Fibroblast of lung (primary cell): Measurements from ENCODE around the gene COPB1. TPM values are rescaled to one million over a fixed set of nuclear protein-coding genes. Genes with fewer than 3 reads are reported as not detected.
"Not testable (repeated sequence)": the region's sequence is repeated elsewhere in the genome, so short reads cannot be mapped to it uniquely, and the experiment has no call there.

ENCODE experiments used
- DNase-seq, 2 donors: peaks; one replicate each; pipeline versions ENCODE4 v3.0.0 to v3.0.0-alpha.2; 2010; ENCODE audit warnings: low read depth in 2 of 2
- H2AFZ ChIP-seq: 2 replicates; pipeline ENCODE4 v1.5.1; 2012; ENCODE audit warnings: low read length, control low read depth, inconsistent platforms
- H3K27ac ChIP-seq: 2 replicates; pipeline ENCODE4 v1.5.1; 2011; ENCODE audit warnings: low read length, control low read depth; ENCODE audit not compliant: insufficient read depth
- H3K27me3 ChIP-seq: 2 replicates; pipeline ENCODE4 v1.5.1; 2011; ENCODE audit warnings: mild to moderate bottlenecking, low read length; ENCODE audit not compliant: control insufficient read depth, insufficient read depth
- H3K36me3 ChIP-seq: 2 replicates; pipeline ENCODE4 v1.5.1; 2011; ENCODE audit warnings: low read length; ENCODE audit not compliant: control insufficient read depth, insufficient read depth
- H3K4me1 ChIP-seq: 2 replicates; pipeline ENCODE4 v1.5.1; 2011; ENCODE audit warnings: low read length; ENCODE audit not compliant: control insufficient read depth, insufficient read depth; ENCODE audit errors: extremely low read depth
- H3K4me2 ChIP-seq: 2 replicates; pipeline ENCODE4 v1.5.1; 2011; ENCODE audit warnings: low read length, control low read depth; ENCODE audit not compliant: insufficient read depth; ENCODE audit errors: extremely low read depth
- H3K4me3 ChIP-seq, 4 experiments: fragments of 200-600 bp in 1 of 4; sonication (generic) in 1 of 4; replicated peaks in 1 of 4; 2 replicates each; pipeline ENCODE4 v1.5.1; 2011 to 2016; ENCODE audit warnings: low read length in 4 of 4, low read depth in 3 of 4, mild to moderate bottlenecking in 3 of 4, control low read depth in 2 of 4, inconsistent platforms in 1 of 4, mixed read lengths in 1 of 4; ENCODE audit not compliant: insufficient read depth in 1 of 4; ENCODE audit errors: control extremely low read depth in 1 of 4
- H3K79me2 ChIP-seq: 2 replicates; pipeline ENCODE4 v1.5.1; 2012; ENCODE audit warnings: mild to moderate bottlenecking, low read length, inconsistent platforms; ENCODE audit not compliant: control insufficient read depth, insufficient read depth
- H3K9ac ChIP-seq: 2 replicates; pipeline ENCODE4 v1.5.1; 2011; ENCODE audit warnings: mild to moderate bottlenecking, low read length, control low read depth; ENCODE audit not compliant: insufficient read depth
- H3K9me3 ChIP-seq: 2 replicates; pipeline ENCODE4 v1.5.1; 2012; ENCODE audit warnings: low read depth, low read length; ENCODE audit not compliant: control insufficient read depth, insufficient read depth
- H4K20me1 ChIP-seq: 2 replicates; pipeline ENCODE4 v1.5.1; 2011; ENCODE audit warnings: low read length; ENCODE audit not compliant: control insufficient read depth, insufficient read depth; ENCODE audit errors: extremely low read depth
- CTCF ChIP-seq, 2 donors: IDR thresholded peaks in 1 of 2; conservative IDR thresholded peaks in 1 of 2; 1 replicate in 1 of 2; 2 replicates in 1 of 2; pipeline ENCODE4 v1.5.1; 2011 to 2012; ENCODE audit warnings: low read length in 2 of 2, control low read depth in 1 of 2, inconsistent platforms in 1 of 2, low read depth in 1 of 2, mild to moderate bottlenecking in 1 of 2
- EZH2 ChIP-seq: IDR thresholded peaks from 2 replicates; pipeline ENCODE4 v1.5.1; 2012; ENCODE audit warnings: low read length, control low read depth, mild to moderate bottlenecking; ENCODE audit errors: missing control alignments
- polyA plus RNA-seq, 2 donors: library from polyadenylated mRNA; depleted of rRNA in 1 of 2; stranded (reverse) in 1 of 2; unstranded in 1 of 2; fragments of >200 nt; gene quantifications; 2 replicates each; pipeline ENCODE4 v1.2.1, GENCODE V29; 2011 to 2012; ENCODE audit warnings: missing spikeins in 1 of 2
- total RNA-seq: library from RNA; depleted of rRNA; stranded (reverse); fragments of >200 nt; gene quantifications from 2 replicates; pipeline ENCODE4 v1.2.1, GENCODE V29; 2014

Gene COPB1
- total and polyA plus RNA-seq, 2 donors (not counting 1 experiment from before 2014, with no cell fraction given), result 264 to 292 TPM

GRCh38 chr11:14538926-14539554, 39.4 kb upstream of the COPB1 start:
- Histone ChIP-seq H2AFZ (no peak overlapping the region), H3K4me1 (no peaks in the 10 kb centered on the region), H3K9me3 (no peaks in the 10 kb centered on the region), H3K4me2 (no peak overlapping the region), H3K79me2 (no peaks in the 10 kb centered on the region), H4K20me1 (no peaks in the 10 kb centered on the region), H3K27me3 (no peaks in the 10 kb centered on the region), H3K36me3 (no peaks in the 10 kb centered on the region), H3K9ac (no peak overlapping the region), H3K4me3 (no peak overlapping the region), H3K27ac (no peak overlapping the region)
- no peak for DNase-seq
- TF ChIP-seq CTCF (conservative IDR thresholded peaks at IDR 0.05 in 1 of 2, IDR thresholded peaks at IDR 0.05 in 1 of 2; ENCODE audit: low read depth in 1 of 2, low read length in 2 of 2) (no peak), EZH2 (no peak)

- DNase-seq, result no peak
- H3K4me3 ChIP-seq, result no peak overlapping the region
- H3K9me3 ChIP-seq, result no peaks in the 10 kb centered on the region
- no peaks in the 10 kb centered on the region for H3K36me3 ChIP-seq
- H3K4me1 ChIP-seq, result no peaks in the 10 kb centered on the region
- H3K9ac ChIP-seq, result no peak overlapping the region
- no peaks in the 10 kb centered on the region for H3K27me3 ChIP-seq
- no peaks in the 10 kb centered on the region for H4K20me1 ChIP-seq
- no peak for TF ChIP-seq CTCF (conservative IDR thresholded peaks at IDR 0.05 in 1 of 2, IDR thresholded peaks at IDR 0.05 in 1 of 2; ENCODE audit: low read depth in 1 of 2, low read length in 2 of 2)
- TF ChIP-seq EZH2, result no peak
- no peaks in the 10 kb centered on the region for H3K79me2 ChIP-seq
- H3K27ac ChIP-seq, result no peak overlapping the region
- no peak overlapping the region for H3K4me2 ChIP-seq
- H2AFZ ChIP-seq, result no peak overlapping the region
Observed at GRCh38 chr11:14538271-14538925, 38.8 kb upstream of the COPB1 start.

- no peaks in the 10 kb centered on the region for H4K20me1 ChIP-seq
- no peak overlapping the region for H3K27ac ChIP-seq
- no peak overlapping the region for H2AFZ ChIP-seq
- H3K79me2 ChIP-seq, result no peaks in the 10 kb centered on the region
- H3K9ac ChIP-seq, result no peak overlapping the region
- H3K9me3 ChIP-seq, result no peaks in the 10 kb centered on the region
- peak; percentile 76 to 88 for TF ChIP-seq CTCF (conservative IDR thresholded peaks at IDR 0.05 in 1 of 2, IDR thresholded peaks at IDR 0.05 in 1 of 2; ENCODE audit: low read depth in 1 of 2, low read length in 2 of 2)
- TF ChIP-seq EZH2, result no peak
- H3K4me3 ChIP-seq, result no peak overlapping the region
- H3K4me2 ChIP-seq, result peak overlapping the region; percentile 13
- no peaks in the 10 kb centered on the region for H3K27me3 ChIP-seq
- H3K36me3 ChIP-seq, result no peaks in the 10 kb centered on the region
- H3K4me1 ChIP-seq, result no peaks in the 10 kb centered on the region
- DNase-seq, result peak; percentile 7 to 55
Observed at GRCh38 chr11:14537134-14537599, 37.6 kb upstream of the COPB1 start.

- not testable (repeated sequence) for H4K20me1 ChIP-seq, H3K79me2 ChIP-seq, H3K27ac ChIP-seq, H3K9ac ChIP-seq, H2AFZ ChIP-seq, H3K27me3 ChIP-seq, H3K4me3 ChIP-seq, H3K4me1 ChIP-seq, H3K4me2 ChIP-seq, H3K36me3 ChIP-seq, H3K9me3 ChIP-seq, DNase-seq
Observed at GRCh38 chr11:14535166-14535565, 35.6 kb upstream of the COPB1 start.
